GM23248 (cell line): ENCODE measurements around the gene MTMR1. TPM values are rescaled to one million over a fixed set of nuclear protein-coding genes. Genes with fewer than 3 reads are reported as not detected.
A peak's percentile ranks its signal among the peaks of the same experiment; 100 is the strongest.

Source experiments
- DNase-seq: peaks from one replicate; pipeline ENCODE4 v3.0.0-alpha.2; 2015
- H2AFZ ChIP-seq: fragments of 200-600 bp; sonication (generic); 2 replicates; pipeline ENCODE4 v1.6.1; 2016; ENCODE audit warnings: antibody characterized with exemption
- H3F3A ChIP-seq: fragments of 200-600 bp; sonication (generic); 2 replicates; pipeline ENCODE4 v1.6.1; 2016; ENCODE audit warnings: mild to moderate bottlenecking, antibody characterized with exemption, mixed run types; ENCODE audit not compliant: insufficient read depth
- H3K27ac ChIP-seq: fragments of 200-600 bp; sonication (generic); 2 replicates; pipeline ENCODE4 v1.5.1; 2016; ENCODE audit warnings: mild to moderate bottlenecking
- H3K27me3 ChIP-seq: fragments of 200-600 bp; sonication (generic); replicated peaks from 2 replicates; pipeline ENCODE4 v1.6.1; 2016; ENCODE audit warnings: mild to moderate bottlenecking; ENCODE audit not compliant: insufficient read depth
- H3K36me3 ChIP-seq: fragments of 200-600 bp; sonication (generic); 2 replicates; pipeline ENCODE4 v1.6.1; 2016; ENCODE audit warnings: low read depth, mild to moderate bottlenecking
- H3K4me1 ChIP-seq: fragments of 200-600 bp; sonication (generic); 2 replicates; pipeline ENCODE4 v1.6.1; 2016; ENCODE audit warnings: mild to moderate bottlenecking; ENCODE audit not compliant: insufficient read depth
- H3K4me2 ChIP-seq: fragments of 200-600 bp; sonication (generic); one replicate; pipeline ENCODE4 v1.6.1; 2016; ENCODE audit warnings: mild to moderate bottlenecking; ENCODE audit not compliant: unreplicated experiment
- H3K4me3 ChIP-seq: fragments of 200-600 bp; sonication (generic); 2 replicates; pipeline ENCODE4 v1.5.1; 2016; ENCODE audit warnings: mild to moderate bottlenecking
- H3K79me2 ChIP-seq: fragments of 200-600 bp; sonication (generic); 2 replicates; pipeline ENCODE4 v1.6.1; 2016; ENCODE audit warnings: mild to moderate bottlenecking; ENCODE audit not compliant: insufficient read depth
- H3K9ac ChIP-seq: fragments of 200-600 bp; sonication (generic); 2 replicates; pipeline ENCODE4 v1.6.1; 2016; ENCODE audit warnings: mild to moderate bottlenecking
- H3K9me2 ChIP-seq: fragments of 200-600 bp; sonication (generic); 2 replicates; pipeline ENCODE4 v1.6.1; 2016; ENCODE audit warnings: mixed run types, mild to moderate bottlenecking, moderate library complexity; ENCODE audit not compliant: insufficient read depth
- H3K9me3 ChIP-seq: fragments of 200-600 bp; sonication (generic); one replicate; pipeline ENCODE4 v1.6.1; 2017; ENCODE audit warnings: low read depth
- H4K20me1 ChIP-seq: fragments of 200-600 bp; sonication (generic); 2 replicates; pipeline ENCODE4 v1.6.0; 2016; ENCODE audit not compliant: insufficient read depth
- EZH2 ChIP-seq: fragments of 200-600 bp; sonication (generic); IDR thresholded peaks from 2 replicates; pipeline ENCODE4 v1.6.1; 2018; ENCODE audit warnings: antibody characterized with exemption, mild to moderate bottlenecking; ENCODE audit not compliant: insufficient read depth, poor library complexity, severe bottlenecking
- EZH2phosphoT487 ChIP-seq: fragments of 200-600 bp; sonication (generic); IDR thresholded peaks from 2 replicates; pipeline ENCODE4 v1.6.1; 2018; ENCODE audit warnings: antibody characterized with exemption, moderate library complexity, mild to moderate bottlenecking, low read depth; ENCODE audit not compliant: insufficient read depth
- WGBS, 2 experiments: methylation state at CpG; one replicate each; pipeline ENCODE4 v1.1.6; 2015 to 2017; ENCODE audit warnings: low lambda C conversion rate in 2 of 2, low coverage in 1 of 2; ENCODE audit errors: missing lambda C conversion rate in 2 of 2; 5-methylcytosine and 5-hydroxymethylcytosine counted together
- in situ Hi-C: fragments of 300-500 bp; cut with MboI; formaldehyde crosslinking; loops from 2 replicates; pipeline ENCODE4 v1.15.0; 2020
- polyA plus RNA-seq: library from polyadenylated mRNA; unstranded; fragments of >200 nt; fragmentation: Nextera tagmentation; extraction: Ambion mirVana; gene quantifications from 2 replicates; pipeline ENCODE4 v1.2.1, GENCODE V29; 2016
- total RNA-seq: library from RNA; depleted of rRNA; stranded (reverse); fragments of >200 nt; shearing (Covaris generic); gene quantifications from 2 replicates; pipeline ENCODE4 v1.2.3, GENCODE V29; 2014; rRNA removed

MTMR1 gene
- total and polyA plus RNA-seq, 2 experiments from 2014 or later, result 2.7 to 12.8 TPM

DNA sequence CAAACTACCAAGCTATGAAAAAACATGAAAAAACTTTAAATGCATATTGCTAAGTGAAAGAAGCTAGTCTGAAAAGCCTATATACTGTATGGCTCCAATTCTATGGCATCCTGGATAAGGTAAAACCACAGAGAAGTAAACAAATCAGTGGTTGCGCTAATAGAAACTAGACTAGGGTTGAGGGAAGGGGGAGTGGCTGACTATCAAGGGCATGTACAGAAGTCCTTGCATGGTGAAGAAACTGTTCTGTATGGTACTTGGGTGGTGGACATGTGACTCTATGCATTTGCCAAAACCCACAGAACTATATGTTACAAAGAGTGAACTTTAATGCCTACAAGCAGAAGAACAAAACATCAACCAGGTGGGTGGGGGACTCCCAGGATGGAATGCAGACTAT is 96.8 kb downstream of the MTMR1 start:
- H3K4me1 ChIP-seq, result no peaks in the 10 kb centered on the region
- in situ Hi-C loops, result loop anchor here (25.0 kb wide), 1 partner anchor 197 kb away; the partner anchor contains the start of gene HMGB3
- no peaks in the 10 kb centered on the region for H3K9me3 ChIP-seq
- TF ChIP-seq EZH2phosphoT487 (no peak), EZH2 (no peak)
- H3F3A ChIP-seq, result no peaks in the 10 kb centered on the region
- H3K4me2 ChIP-seq, result no peak overlapping the region
- H3K27me3 ChIP-seq, result no peaks in the 10 kb centered on the region
- no peaks in the 10 kb centered on the region for H3K79me2 ChIP-seq
- no peak for DNase-seq
- H3K4me3 ChIP-seq, result no peak overlapping the region
- H4K20me1 ChIP-seq, result no peaks in the 10 kb centered on the region
- no peaks in the 10 kb centered on the region for H3K9me2 ChIP-seq
- WGBS, 2 experiments, result 100% methylated on average over 1 of the region's 1 CpG
- H3K9ac ChIP-seq, result no peak overlapping the region
- H2AFZ ChIP-seq, result no peak overlapping the region
- no peak overlapping the region for H3K27ac ChIP-seq
- no peaks in the 10 kb centered on the region for H3K36me3 ChIP-seq

DNA sequence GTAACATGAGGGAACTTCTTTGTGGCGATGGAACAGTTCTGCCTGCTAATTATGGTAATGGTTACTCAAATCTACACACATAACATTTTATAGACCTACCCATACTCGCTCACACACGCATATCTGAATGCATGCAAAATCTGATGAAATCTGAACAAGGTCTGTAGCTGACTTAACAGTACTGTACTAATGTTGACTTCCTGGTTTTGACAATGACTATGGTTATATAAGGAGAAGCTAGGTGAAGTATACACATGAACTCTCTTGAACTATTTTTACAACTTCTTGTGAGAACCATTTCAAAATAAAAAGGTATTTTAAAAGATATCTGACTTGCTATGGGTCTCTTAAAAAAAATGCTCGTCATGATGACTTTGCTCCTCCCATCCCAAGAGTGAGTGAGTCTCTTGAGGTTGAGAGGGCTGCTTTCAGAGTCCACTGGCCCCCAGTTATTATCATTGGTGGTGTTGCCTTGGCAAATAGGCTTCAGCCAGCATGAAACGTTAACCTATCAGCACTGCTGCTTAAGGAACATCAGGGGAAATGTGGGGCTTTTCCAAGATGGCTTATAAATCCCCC is 99.8 kb downstream of the MTMR1 start:
- Histone ChIP-seq H3F3A (no peaks in the 10 kb centered on the region), H3K9me2 (no peaks in the 10 kb centered on the region), H3K9ac (no peak overlapping the region), H3K79me2 (no peaks in the 10 kb centered on the region), H4K20me1 (no peaks in the 10 kb centered on the region; the same call in 1 of the 2 replicates), H2AFZ (no peak overlapping the region), H3K27me3 (no peaks in the 10 kb centered on the region), H3K4me1 (no peaks in the 10 kb centered on the region), H3K9me3 (no peaks in the 10 kb centered on the region), H3K4me3 (no peak overlapping the region), H3K27ac (no peak overlapping the region), H3K36me3 (no peaks in the 10 kb centered on the region), H3K4me2 (no peak overlapping the region)
- in situ Hi-C loops, result loop anchor here (25.0 kb wide), 1 partner anchor 194 kb away; the partner anchor contains the start of gene HMGB3
- DNase-seq, result no peak
- no peak for TF ChIP-seq EZH2phosphoT487
- no peak for TF ChIP-seq EZH2
- 96% methylated on average over 5 of the region's 5 CpGs for WGBS, 2 experiments

DNA sequence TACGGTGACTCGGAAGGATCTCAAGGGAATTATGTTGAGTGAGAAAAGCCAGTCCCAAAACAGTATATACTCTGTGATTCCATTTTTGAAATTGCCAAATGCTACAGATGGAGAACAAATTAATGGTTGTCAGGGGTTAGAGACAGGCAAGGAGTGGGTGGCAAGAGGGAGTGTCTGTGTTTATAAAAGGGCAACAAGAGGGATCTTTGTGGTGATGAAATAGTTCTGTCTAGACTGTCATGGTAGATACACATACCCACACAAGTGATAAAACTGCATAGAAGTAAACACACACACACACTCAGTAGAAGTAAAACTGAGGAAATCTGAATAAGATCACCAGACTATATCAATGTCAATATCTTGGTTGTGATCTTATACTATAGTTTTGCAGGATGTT is 112.5 kb downstream of the MTMR1 start:
- Histone ChIP-seq H4K20me1 (no peaks in the 10 kb centered on the region), H3K79me2 (no peaks in the 10 kb centered on the region), H3K27ac (no peak overlapping the region), H3K36me3 (no peaks in the 10 kb centered on the region), H3F3A (no peaks in the 10 kb centered on the region), H3K4me2 (no peak overlapping the region), H3K4me1 (no peaks in the 10 kb centered on the region), H3K27me3 (no peaks in the 10 kb centered on the region), H3K9ac (no peak overlapping the region), H3K9me2 (no peaks in the 10 kb centered on the region), H2AFZ (no peak overlapping the region), H3K4me3 (no peak overlapping the region), H3K9me3 (no peaks in the 10 kb centered on the region)
- TF ChIP-seq EZH2phosphoT487, result no peak
- no peak for TF ChIP-seq EZH2
- DNase-seq, result no peak
- 85 to 86% methylated on average over 2 of the region's 2 CpGs for WGBS, 2 experiments
- in situ Hi-C loops, result no loop called here

GRCh38 chrX:150806827-150807226 is 113.6 kb downstream of the MTMR1 start:
- Histone ChIP-seq H3K9me2 (no peaks in the 10 kb centered on the region), H3F3A (no peaks in the 10 kb centered on the region), H3K4me3 (no peak overlapping the region), H3K79me2 (no peaks in the 10 kb centered on the region), H3K4me2 (no peak overlapping the region), H2AFZ (no peak overlapping the region), H3K9me3 (no peaks in the 10 kb centered on the region), H3K9ac (no peak overlapping the region), H4K20me1 (no peaks in the 10 kb centered on the region), H3K27ac (no peak overlapping the region), H3K36me3 (no peaks in the 10 kb centered on the region), H3K4me1 (no peaks in the 10 kb centered on the region), H3K27me3 (no peaks in the 10 kb centered on the region)
- TF ChIP-seq EZH2phosphoT487 (no peak), EZH2 (no peak)
- in situ Hi-C loops, result no loop called here
- 100% methylated on average over 1 of the region's 1 CpG for WGBS, 2 experiments
- DNase-seq, result no peak

GRCh38 chrX:150813922-150814321 is 120.7 kb downstream of the MTMR1 start:
- peak; percentile 52 for DNase-seq
- no peak overlapping the region for H2AFZ ChIP-seq
- no peaks in the 10 kb centered on the region for H3K79me2 ChIP-seq
- no peaks in the 10 kb centered on the region for H3K27me3 ChIP-seq
- peak overlapping the region; percentile 21; the same call in 1 of the 2 replicates for H3K27ac ChIP-seq
- H3K4me1 ChIP-seq, result peaks cover 6% of the 10 kb centered on the region; the same call in 1 of the 2 replicates
- H3K4me3 ChIP-seq, result no peak overlapping the region
- 46 to 60% methylated on average over 5 of the region's 5 CpGs for WGBS, 2 experiments
- in situ Hi-C loops, result no loop called here
- H3F3A ChIP-seq, result no peaks in the 10 kb centered on the region
- no peak overlapping the region for H3K4me2 ChIP-seq
- TF ChIP-seq EZH2 (no peak), EZH2phosphoT487 (no peak)
- no peaks in the 10 kb centered on the region for H3K36me3 ChIP-seq
- H3K9me2 ChIP-seq, result no peaks in the 10 kb centered on the region
- H3K9me3 ChIP-seq, result no peaks in the 10 kb centered on the region
- H4K20me1 ChIP-seq, result no peaks in the 10 kb centered on the region
- H3K9ac ChIP-seq, result no peak overlapping the region

Other genes starting within 250 kb of the MTMR1 start
- gene MTM1, start 124.8 kb upstream of the MTMR1 start, total RNA-seq, result 8.0 and 8.9 TPM in 2 replicates
- gene MTM1, start 124.8 kb upstream of the MTMR1 start, polyA plus RNA-seq, result 8.1 and 8.5 TPM in 2 replicates
- 71.7 and 76.0 TPM in 2 replicates for gene CD99L2, start 205.3 kb downstream of the MTMR1 start, total RNA-seq
- gene CD99L2, start 205.3 kb downstream of the MTMR1 start, polyA plus RNA-seq, result 37.8 and 37.9 TPM in 2 replicates